Measurements from ENCODE around the gene ZNF552.

The ZNF552 gene

DNA sequence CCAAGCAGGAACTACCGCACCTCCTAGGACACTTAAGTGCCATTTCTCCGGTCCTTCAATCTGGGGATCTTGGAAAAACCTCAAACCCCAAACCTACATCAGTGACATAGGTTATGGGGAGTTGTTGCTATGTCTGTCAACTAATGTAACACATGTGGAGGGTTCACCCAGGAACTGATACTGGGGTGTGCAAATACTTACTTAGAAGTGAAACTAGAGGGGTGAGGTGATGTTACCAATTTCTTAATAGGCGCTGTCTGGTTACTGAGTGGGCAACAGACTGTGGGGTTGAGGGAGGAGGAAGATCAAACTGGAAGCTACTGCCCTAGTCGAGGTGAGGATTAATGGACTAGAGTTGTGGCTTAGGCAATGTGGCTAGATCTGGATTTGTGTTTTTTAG, 43.3 kb downstream of the ZNF552 start:
- no peak for DNase-seq

DNA sequence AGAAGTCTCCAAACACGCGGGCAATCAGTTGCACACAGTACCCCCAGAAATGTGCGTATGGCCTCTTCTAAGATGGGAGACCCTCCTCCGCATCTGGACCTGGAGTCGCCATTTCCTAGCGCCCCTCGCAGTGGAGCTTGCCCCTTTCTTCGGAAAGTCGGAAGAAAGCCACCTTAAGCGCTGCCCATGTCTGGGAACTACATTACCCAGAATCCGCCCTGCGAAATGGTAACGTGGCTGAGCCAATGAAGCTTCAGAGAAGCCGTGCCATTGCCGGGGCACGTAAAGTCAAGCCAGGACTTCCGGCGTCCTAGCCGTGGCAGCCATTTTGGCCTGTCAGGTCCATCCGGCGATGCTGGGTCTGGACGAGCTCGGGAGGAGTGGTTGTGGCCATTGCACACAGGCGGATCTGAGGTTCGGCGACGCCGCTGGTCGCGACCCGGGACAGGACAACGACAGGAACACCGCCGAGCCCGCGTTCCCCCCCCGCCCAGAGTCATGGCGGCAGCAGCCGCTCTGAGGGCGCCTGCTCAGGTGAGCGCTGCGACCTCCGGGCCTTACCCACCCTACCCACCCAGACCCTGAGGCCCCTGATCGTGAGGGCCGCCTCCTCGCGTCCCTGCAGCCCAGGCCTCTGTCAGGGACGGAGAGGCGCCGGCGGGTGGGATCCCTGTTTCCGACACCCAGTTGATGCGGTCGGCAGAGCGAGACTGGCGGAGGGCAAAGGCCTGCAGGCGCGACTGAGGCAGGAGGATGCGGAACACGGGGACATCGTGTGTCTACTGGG, 45.2 kb downstream of the ZNF552 start, which contains the start of gene ZNF586:
Gene ZNF586 (plus strand): TSS at position 332 of the 787 bp plus-strand sequence. CDS start 167 bp downstream, at position 499.
- DNase-seq, result peak; percentile 50 to 87

DNA sequence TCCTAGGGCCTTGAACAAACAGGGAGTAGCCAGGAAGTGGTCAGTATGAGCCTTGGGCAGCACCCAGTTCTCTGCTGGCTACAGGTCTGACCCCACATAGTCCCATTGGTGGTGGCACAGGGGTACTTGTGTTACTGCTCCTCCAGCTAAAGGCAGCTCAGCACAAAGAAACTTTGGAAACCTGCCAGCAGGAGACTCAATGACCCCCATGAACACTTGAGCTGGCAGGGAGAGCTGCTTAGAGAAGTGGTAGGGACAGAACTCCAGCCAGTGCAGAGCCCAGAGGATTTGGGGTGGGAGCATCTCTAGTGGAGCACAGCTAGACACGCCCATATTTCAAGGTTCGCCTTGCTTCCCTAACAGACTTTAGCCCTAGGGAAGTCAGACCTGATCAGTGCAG, 55.6 kb downstream of the ZNF552 start:
- no peak for DNase-seq

DNA sequence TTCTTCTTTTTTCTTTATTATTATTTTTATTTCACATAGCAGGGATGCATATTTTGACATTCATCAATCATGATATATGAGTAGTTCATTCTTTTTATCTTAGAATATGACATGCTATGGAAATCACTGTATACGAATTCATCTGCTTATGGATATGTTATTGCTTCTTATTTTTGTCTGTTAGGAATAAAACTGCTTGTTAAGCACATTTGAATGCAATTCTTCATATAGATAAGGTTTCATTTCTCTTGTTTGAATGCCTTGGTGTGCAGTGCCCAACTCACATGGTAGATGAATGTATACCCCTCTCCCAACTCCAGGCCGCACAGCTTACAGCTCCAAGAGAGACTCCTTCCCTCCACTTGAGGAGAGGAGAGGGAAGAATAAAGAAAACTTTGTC, 56.8 kb downstream of the ZNF552 start:
- DNase-seq, result no peak
